ENCODE data around the gene DIO3.
"Not testable (repeated sequence)": the region's sequence is repeated elsewhere in the genome, so short reads cannot be mapped to it uniquely, and the experiment has no call there.

DIO3 gene

GRCh38 chr14:101550202-101550912 is 10.9 kb upstream of the DIO3 start:
- H3K27me3 Mint-ChIP-seq; ATAC-seq (ENCODE audit: low read depth); H3K27ac Mint-ChIP-seq: not testable (repeated sequence)

GRCh38 chr14:101551729-101552595 is 9.3 kb upstream of the DIO3 start:
- peaks cover 4% of the 10 kb centered on the region for H3K36me3 Mint-ChIP-seq
- H3K27me3 Mint-ChIP-seq, result peaks cover 13% of the 10 kb centered on the region
- ATAC-seq (ENCODE audit: low read depth) (no peak), DNase-seq (ENCODE audit: low spot score in 2 of 2) (no peak)
- no peak overlapping the region for H3K27ac Mint-ChIP-seq
- no peak overlapping the region for H3K4me3 Mint-ChIP-seq
- H3K9me3 Mint-ChIP-seq, result peaks cover 5% of the 10 kb centered on the region
- peaks cover 7% of the 10 kb centered on the region for H3K4me1 Mint-ChIP-seq

More at GRCh38 chr14:101550202-101550912, 10.9 kb upstream of the DIO3 start:
- not testable (repeated sequence) for H3K4me1 Mint-ChIP-seq; DNase-seq (ENCODE audit: low spot score in 2 of 2); H3K9me3 Mint-ChIP-seq; H3K36me3 Mint-ChIP-seq; H3K4me3 Mint-ChIP-seq

GRCh38 chr14:101552786-101553231 is 8.5 kb upstream of the DIO3 start:
- Mint-ChIP-seq H3K9me3 (peaks cover 5% of the 10 kb centered on the region), H3K4me1 (peaks cover 7% of the 10 kb centered on the region), H3K36me3 (peaks cover 4% of the 10 kb centered on the region), H3K4me3 (no peak overlapping the region), H3K27me3 (peaks cover 18% of the 10 kb centered on the region), H3K27ac (no peak overlapping the region)
- ATAC-seq (ENCODE audit: low read depth) (no peak), DNase-seq (ENCODE audit: low spot score in 2 of 2) (no peak)

GRCh38 chr14:101553393-101553792 is 7.9 kb upstream of the DIO3 start:
- peaks cover 5% of the 10 kb centered on the region for H3K9me3 Mint-ChIP-seq

GRCh38 chr14:101553931-101554330 is 7.4 kb upstream of the DIO3 start:
- Mint-ChIP-seq H3K9me3 (peaks cover 5% of the 10 kb centered on the region), H3K4me1 (peaks cover 7% of the 10 kb centered on the region), H3K27me3 (peaks cover 22% of the 10 kb centered on the region), H3K4me3 (no peak overlapping the region), H3K27ac (no peak overlapping the region), H3K36me3 (peaks cover 4% of the 10 kb centered on the region)
- DNase-seq (ENCODE audit: low spot score in 2 of 2) (no peak), ATAC-seq (ENCODE audit: low read depth) (no peak)

More at GRCh38 chr14:101553393-101553792, 7.9 kb upstream of the DIO3 start:
- peaks cover 4% of the 10 kb centered on the region for H3K36me3 Mint-ChIP-seq
- peaks cover 18% of the 10 kb centered on the region for H3K27me3 Mint-ChIP-seq
- DNase-seq (ENCODE audit: low spot score in 2 of 2), result no peak
- H3K27ac Mint-ChIP-seq, result no peak overlapping the region
- H3K4me1 Mint-ChIP-seq, result peaks cover 7% of the 10 kb centered on the region
- no peak for ATAC-seq (ENCODE audit: low read depth)
- H3K4me3 Mint-ChIP-seq, result no peak overlapping the region

GRCh38 chr14:101554991-101555668 is 6.2 kb upstream of the DIO3 start:
- H3K27me3 Mint-ChIP-seq, result peaks cover 20% of the 10 kb centered on the region
- H3K27ac Mint-ChIP-seq, result no peak overlapping the region
- DNase-seq (ENCODE audit: low spot score in 2 of 2), result no peak
- peaks cover 4% of the 10 kb centered on the region for H3K9me3 Mint-ChIP-seq
- no peak overlapping the region for H3K4me3 Mint-ChIP-seq
- ATAC-seq (ENCODE audit: low read depth), result no peak
- peaks cover 6% of the 10 kb centered on the region for H3K4me1 Mint-ChIP-seq
- peaks cover 3% of the 10 kb centered on the region for H3K36me3 Mint-ChIP-seq

GRCh38 chr14:101555669-101556043 is 5.6 kb upstream of the DIO3 start:
- not testable (repeated sequence) for H3K4me1 Mint-ChIP-seq; ATAC-seq (ENCODE audit: low read depth); DNase-seq (ENCODE audit: low spot score in 2 of 2); H3K27ac Mint-ChIP-seq; H3K9me3 Mint-ChIP-seq; H3K4me3 Mint-ChIP-seq; H3K36me3 Mint-ChIP-seq
- H3K27me3 Mint-ChIP-seq, result peaks cover 16% of the 10 kb centered on the region

- Mint-ChIP-seq H3K27me3 (peaks cover 16% of the 10 kb centered on the region), H3K4me3 (no peak overlapping the region), H3K36me3 (peaks cover 1% of the 10 kb centered on the region), H3K27ac (no peak overlapping the region), H3K4me1 (peaks cover 4% of the 10 kb centered on the region), H3K9me3 (peaks cover 1% of the 10 kb centered on the region)
- ATAC-seq (ENCODE audit: low read depth), result no peak
- no peak for DNase-seq (ENCODE audit: low spot score in 2 of 2)
Measured at GRCh38 chr14:101556131-101556530, 5.2 kb upstream of the DIO3 start.

- ATAC-seq (ENCODE audit: low read depth), result no peak
- peaks cover 4% of the 10 kb centered on the region for H3K4me1 Mint-ChIP-seq
- no peak for DNase-seq (ENCODE audit: low spot score in 2 of 2)
- peaks cover 16% of the 10 kb centered on the region for H3K27me3 Mint-ChIP-seq
- no peak overlapping the region for H3K27ac Mint-ChIP-seq
- peaks cover 1% of the 10 kb centered on the region for H3K9me3 Mint-ChIP-seq
- H3K36me3 Mint-ChIP-seq, result peaks cover 1% of the 10 kb centered on the region
- no peak overlapping the region for H3K4me3 Mint-ChIP-seq
Measured at GRCh38 chr14:101556566-101557320, 4.6 kb upstream of the DIO3 start.

GRCh38 chr14:101557321-101557695 is 4.0 kb upstream of the DIO3 start:
- ATAC-seq (ENCODE audit: low read depth) (no peak), DNase-seq (ENCODE audit: low spot score in 2 of 2) (no peak)
- Mint-ChIP-seq H3K9me3 (peaks cover 1% of the 10 kb centered on the region), H3K36me3 (peaks cover 3% of the 10 kb centered on the region), H3K27me3 (peaks cover 18% of the 10 kb centered on the region), H3K4me1 (peaks cover 4% of the 10 kb centered on the region), H3K27ac (no peak overlapping the region), H3K4me3 (no peak overlapping the region)

- no peak overlapping the region for H3K4me3 Mint-ChIP-seq
- no peak for DNase-seq (ENCODE audit: low spot score in 2 of 2)
- peaks cover 24% of the 10 kb centered on the region for H3K27me3 Mint-ChIP-seq
- peaks cover 1% of the 10 kb centered on the region for H3K9me3 Mint-ChIP-seq
- H3K36me3 Mint-ChIP-seq, result peaks cover 5% of the 10 kb centered on the region
- peaks cover 4% of the 10 kb centered on the region for H3K4me1 Mint-ChIP-seq
- no peak overlapping the region for H3K27ac Mint-ChIP-seq
- no peak for ATAC-seq (ENCODE audit: low read depth)
Measured at GRCh38 chr14:101557811-101558738, 3.2 kb upstream of the DIO3 start.

GRCh38 chr14:101558739-101559240 is 2.5 kb upstream of the DIO3 start:
- Mint-ChIP-seq H3K9me3 (peaks cover 1% of the 10 kb centered on the region), H3K36me3 (peaks cover 9% of the 10 kb centered on the region), H3K27me3 (peaks cover 25% of the 10 kb centered on the region), H3K27ac (no peak overlapping the region), H3K4me1 (peaks cover 4% of the 10 kb centered on the region), H3K4me3 (no peak overlapping the region)
- no peak for ATAC-seq (ENCODE audit: low read depth)
- no peak for DNase-seq (ENCODE audit: low spot score in 2 of 2)
